ENCODE measurements around the gene EXOSC9. TPM values are rescaled to one million over a fixed set of nuclear protein-coding genes. Genes with fewer than 3 reads are reported as not detected.

The EXOSC9 gene
- total RNA-seq, 1 experiment from 2014 or later: 50.0 TPM

DNA sequence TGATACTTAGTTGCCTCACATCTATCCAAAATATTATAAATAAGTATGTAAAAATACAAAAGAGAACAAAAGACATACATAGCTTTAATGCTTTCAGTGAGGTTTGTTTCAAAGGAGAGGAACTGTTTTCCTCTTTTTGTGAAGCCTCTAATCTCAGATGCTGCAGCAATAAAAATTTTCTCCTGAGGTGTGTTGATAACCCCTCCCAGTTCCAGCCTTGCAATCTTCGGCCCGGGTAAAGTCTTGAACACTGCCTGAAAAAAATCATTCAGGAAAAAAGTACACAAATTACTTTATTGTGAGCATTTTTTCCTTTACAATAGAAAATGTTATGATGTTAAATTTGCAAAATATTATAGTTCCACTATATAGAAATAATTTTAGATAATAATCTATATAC, 60.3 kb downstream of the EXOSC9 start (continued):
- TF ChIP-seq, protein P1, sequence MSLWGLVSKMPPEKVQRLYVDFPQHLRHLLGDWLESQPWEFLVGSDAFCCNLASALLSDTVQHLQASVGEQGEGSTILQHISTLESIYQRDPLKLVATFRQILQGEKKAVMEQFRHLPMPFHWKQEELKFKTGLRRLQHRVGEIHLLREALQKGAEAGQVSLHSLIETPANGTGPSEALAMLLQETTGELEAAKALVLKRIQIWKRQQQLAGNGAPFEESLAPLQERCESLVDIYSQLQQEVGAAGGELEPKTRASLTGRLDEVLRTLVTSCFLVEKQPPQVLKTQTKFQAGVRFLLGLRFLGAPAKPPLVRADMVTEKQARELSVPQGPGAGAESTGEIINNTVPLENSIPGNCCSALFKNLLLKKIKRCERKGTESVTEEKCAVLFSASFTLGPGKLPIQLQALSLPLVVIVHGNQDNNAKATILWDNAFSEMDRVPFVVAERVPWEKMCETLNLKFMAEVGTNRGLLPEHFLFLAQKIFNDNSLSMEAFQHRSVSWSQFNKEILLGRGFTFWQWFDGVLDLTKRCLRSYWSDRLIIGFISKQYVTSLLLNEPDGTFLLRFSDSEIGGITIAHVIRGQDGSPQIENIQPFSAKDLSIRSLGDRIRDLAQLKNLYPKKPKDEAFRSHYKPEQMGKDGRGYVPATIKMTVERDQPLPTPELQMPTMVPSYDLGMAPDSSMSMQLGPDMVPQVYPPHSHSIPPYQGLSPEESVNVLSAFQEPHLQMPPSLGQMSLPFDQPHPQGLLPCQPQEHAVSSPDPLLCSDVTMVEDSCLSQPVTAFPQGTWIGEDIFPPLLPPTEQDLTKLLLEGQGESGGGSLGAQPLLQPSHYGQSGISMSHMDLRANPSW (CRISPR knock-in tag; conservative IDR thresholded peaks at IDR 0.05; ENCODE audit: low read depth): no peak
- TF ChIP-seq, protein P2, sequence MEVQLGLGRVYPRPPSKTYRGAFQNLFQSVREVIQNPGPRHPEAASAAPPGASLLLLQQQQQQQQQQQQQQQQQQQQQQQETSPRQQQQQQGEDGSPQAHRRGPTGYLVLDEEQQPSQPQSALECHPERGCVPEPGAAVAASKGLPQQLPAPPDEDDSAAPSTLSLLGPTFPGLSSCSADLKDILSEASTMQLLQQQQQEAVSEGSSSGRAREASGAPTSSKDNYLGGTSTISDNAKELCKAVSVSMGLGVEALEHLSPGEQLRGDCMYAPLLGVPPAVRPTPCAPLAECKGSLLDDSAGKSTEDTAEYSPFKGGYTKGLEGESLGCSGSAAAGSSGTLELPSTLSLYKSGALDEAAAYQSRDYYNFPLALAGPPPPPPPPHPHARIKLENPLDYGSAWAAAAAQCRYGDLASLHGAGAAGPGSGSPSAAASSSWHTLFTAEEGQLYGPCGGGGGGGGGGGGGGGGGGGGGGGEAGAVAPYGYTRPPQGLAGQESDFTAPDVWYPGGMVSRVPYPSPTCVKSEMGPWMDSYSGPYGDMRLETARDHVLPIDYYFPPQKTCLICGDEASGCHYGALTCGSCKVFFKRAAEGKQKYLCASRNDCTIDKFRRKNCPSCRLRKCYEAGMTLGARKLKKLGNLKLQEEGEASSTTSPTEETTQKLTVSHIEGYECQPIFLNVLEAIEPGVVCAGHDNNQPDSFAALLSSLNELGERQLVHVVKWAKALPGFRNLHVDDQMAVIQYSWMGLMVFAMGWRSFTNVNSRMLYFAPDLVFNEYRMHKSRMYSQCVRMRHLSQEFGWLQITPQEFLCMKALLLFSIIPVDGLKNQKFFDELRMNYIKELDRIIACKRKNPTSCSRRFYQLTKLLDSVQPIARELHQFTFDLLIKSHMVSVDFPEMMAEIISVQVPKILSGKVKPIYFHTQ (CRISPR knock-in tag; IDR thresholded peaks at IDR 0.05): no peak

DNA sequence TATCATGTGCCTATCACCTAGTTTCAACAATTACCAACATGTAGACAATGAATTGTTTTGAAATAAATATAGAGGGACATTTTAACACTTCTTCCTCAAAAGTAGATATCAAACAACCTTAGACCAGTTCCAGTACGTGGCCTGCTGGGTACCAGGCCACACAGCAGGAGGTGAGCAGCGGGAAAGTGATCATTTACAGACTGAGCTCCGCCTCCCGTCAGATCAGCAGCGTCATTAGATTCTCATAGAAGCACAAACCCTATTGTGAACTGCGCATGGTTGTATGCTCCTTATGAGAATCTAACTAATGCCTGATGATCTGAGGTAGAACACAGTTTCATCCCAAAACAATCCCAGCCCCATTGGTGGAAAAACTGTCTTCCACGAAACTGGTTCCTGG, 62.7 kb downstream of the EXOSC9 start:
- peaks cover 22% of the 10 kb centered on the region for H3K36me3 Mint-ChIP-seq
- TF ChIP-seq FOXP1 (CRISPR knock-in tag; IDR thresholded peaks at IDR 0.05; ENCODE audit: borderline replicate concordance) (no peak), ZNF121 (CRISPR knock-in tag; IDR thresholded peaks at IDR 0.05) (no peak), SP1 (CRISPR knock-in tag; conservative IDR thresholded peaks at IDR 0.05) (no peak), ZNF263 (CRISPR knock-in tag; IDR thresholded peaks at IDR 0.05; ENCODE audit: low read depth) (no peak), CREB1 (CRISPR knock-in tag; IDR thresholded peaks at IDR 0.05) (no peak), TP53 (CRISPR knock-in tag; IDR thresholded peaks at IDR 0.05) (no peak)
- TF ChIP-seq, protein P3, sequence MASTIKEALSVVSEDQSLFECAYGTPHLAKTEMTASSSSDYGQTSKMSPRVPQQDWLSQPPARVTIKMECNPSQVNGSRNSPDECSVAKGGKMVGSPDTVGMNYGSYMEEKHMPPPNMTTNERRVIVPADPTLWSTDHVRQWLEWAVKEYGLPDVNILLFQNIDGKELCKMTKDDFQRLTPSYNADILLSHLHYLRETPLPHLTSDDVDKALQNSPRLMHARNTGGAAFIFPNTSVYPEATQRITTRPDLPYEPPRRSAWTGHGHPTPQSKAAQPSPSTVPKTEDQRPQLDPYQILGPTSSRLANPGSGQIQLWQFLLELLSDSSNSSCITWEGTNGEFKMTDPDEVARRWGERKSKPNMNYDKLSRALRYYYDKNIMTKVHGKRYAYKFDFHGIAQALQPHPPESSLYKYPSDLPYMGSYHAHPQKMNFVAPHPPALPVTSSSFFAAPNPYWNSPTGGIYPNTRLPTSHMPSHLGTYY (CRISPR knock-in tag; IDR thresholded peaks at IDR 0.05): no peak
- TF ChIP-seq, protein P4, sequence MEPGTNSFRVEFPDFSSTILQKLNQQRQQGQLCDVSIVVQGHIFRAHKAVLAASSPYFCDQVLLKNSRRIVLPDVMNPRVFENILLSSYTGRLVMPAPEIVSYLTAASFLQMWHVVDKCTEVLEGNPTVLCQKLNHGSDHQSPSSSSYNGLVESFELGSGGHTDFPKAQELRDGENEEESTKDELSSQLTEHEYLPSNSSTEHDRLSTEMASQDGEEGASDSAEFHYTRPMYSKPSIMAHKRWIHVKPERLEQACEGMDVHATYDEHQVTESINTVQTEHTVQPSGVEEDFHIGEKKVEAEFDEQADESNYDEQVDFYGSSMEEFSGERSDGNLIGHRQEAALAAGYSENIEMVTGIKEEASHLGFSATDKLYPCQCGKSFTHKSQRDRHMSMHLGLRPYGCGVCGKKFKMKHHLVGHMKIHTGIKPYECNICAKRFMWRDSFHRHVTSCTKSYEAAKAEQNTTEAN (CRISPR knock-in tag; IDR thresholded peaks at IDR 0.05): no peak
- no peak overlapping the region for H3K4me3 Mint-ChIP-seq
- H3K9me3 Mint-ChIP-seq: no peaks in the 10 kb centered on the region
- peak overlapping the region; percentile 43; the same call in 1 of the 2 replicates for H3K27ac Mint-ChIP-seq
- ChIA-PET POLR2A (no interaction called here), CTCF (no interaction called here)
- ATAC-seq (peak; percentile 50), DNase-seq (ENCODE audit: low spot score) (peak; percentile 36)
- H3K27me3 Mint-ChIP-seq (ENCODE audit: low read depth): no peaks in the 10 kb centered on the region
- H3K4me1 Mint-ChIP-seq: peaks cover 8% of the 10 kb centered on the region

Other genes with a start within 250 kb of the EXOSC9 start
- 169 to 186 TPM (median 176 TPM) in 3 replicates for gene ANXA5, start 104.3 kb upstream of the EXOSC9 start, total RNA-seq (2021)
- 0.25 to 0.33 TPM (median 0.25 TPM) in 3 replicates for gene SMIM43, start 36.2 kb upstream of the EXOSC9 start, total RNA-seq (2021)
- 77.1 to 95.1 TPM (median 81.1 TPM) in 3 replicates for gene CCNA2, start 22.6 kb downstream of the EXOSC9 start, total RNA-seq (2021)
- 18.9 to 25.0 TPM (median 20.5 TPM) in 3 replicates for gene BBS7, start 69.2 kb downstream of the EXOSC9 start, total RNA-seq (2021)
- gene TRPC3, start 150.7 kb downstream of the EXOSC9 start, total RNA-seq (2021): 0.21 to 0.30 TPM (median 0.26 TPM) in 3 replicates

Measured in WTC11 (cell line).